ENCODE measurements around the gene AP1M2. TPM values are rescaled to one million over a fixed set of nuclear protein-coding genes. Genes with fewer than 3 reads are reported as not detected.

The AP1M2 gene
- total RNA-seq, 1 experiment from 2014 or later: 127 TPM

DNA sequence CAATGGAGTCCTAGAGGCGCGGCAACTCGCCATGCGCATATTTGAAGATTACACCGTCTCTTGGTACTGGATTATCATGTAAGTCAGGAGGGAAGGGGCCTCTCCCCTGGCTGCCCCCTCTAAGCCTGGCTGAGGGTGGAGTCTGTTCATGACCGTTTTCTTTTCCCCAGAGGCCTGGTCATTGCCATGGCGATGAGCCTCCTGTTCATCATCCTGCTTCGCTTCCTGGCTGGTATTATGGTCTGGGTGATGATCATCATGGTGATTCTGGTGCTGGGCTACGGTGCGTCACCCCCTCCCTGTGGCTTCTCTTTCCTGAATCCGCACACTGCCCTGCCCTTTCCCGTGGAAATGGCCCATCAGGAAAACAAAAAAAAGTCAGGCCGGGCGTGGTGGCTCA, 44.8 kb upstream of the AP1M2 start (continued):
- no peak for TF ChIP-seq ZNF425 (CRISPR knock-in tag; conservative IDR thresholded peaks at IDR 0.05)
- TF ChIP-seq, protein P1, sequence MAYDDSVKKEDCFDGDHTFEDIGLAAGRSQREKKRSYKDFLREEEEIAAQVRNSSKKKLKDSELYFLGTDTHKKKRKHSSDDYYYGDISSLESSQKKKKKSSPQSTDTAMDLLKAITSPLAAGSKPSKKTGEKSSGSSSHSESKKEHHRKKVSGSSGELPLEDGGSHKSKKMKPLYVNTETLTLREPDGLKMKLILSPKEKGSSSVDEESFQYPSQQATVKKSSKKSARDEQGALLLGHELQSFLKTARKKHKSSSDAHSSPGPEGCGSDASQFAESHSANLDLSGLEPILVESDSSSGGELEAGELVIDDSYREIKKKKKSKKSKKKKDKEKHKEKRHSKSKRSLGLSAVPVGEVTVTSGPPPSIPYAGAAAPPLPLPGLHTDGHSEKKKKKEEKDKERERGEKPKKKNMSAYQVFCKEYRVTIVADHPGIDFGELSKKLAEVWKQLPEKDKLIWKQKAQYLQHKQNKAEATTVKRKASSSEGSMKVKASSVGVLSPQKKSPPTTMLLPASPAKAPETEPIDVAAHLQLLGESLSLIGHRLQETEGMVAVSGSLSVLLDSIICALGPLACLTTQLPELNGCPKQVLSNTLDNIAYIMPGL (CRISPR knock-in tag; IDR thresholded peaks at IDR 0.05): no peak
- TF ChIP-seq MXD4 (CRISPR knock-in tag; IDR thresholded peaks at IDR 0.05; ENCODE audit: borderline replicate concordance): no peak
- TF ChIP-seq NR3C1 (CRISPR knock-in tag; conservative IDR thresholded peaks at IDR 0.05; ENCODE audit: low read depth): no peak
- TF ChIP-seq PRRX2 (CRISPR knock-in tag; IDR thresholded peaks at IDR 0.05): no peak
- TF ChIP-seq RELA (CRISPR knock-in tag; IDR thresholded peaks at IDR 0.05; ENCODE audit: borderline replicate concordance): no peak
- TF ChIP-seq, protein P2, sequence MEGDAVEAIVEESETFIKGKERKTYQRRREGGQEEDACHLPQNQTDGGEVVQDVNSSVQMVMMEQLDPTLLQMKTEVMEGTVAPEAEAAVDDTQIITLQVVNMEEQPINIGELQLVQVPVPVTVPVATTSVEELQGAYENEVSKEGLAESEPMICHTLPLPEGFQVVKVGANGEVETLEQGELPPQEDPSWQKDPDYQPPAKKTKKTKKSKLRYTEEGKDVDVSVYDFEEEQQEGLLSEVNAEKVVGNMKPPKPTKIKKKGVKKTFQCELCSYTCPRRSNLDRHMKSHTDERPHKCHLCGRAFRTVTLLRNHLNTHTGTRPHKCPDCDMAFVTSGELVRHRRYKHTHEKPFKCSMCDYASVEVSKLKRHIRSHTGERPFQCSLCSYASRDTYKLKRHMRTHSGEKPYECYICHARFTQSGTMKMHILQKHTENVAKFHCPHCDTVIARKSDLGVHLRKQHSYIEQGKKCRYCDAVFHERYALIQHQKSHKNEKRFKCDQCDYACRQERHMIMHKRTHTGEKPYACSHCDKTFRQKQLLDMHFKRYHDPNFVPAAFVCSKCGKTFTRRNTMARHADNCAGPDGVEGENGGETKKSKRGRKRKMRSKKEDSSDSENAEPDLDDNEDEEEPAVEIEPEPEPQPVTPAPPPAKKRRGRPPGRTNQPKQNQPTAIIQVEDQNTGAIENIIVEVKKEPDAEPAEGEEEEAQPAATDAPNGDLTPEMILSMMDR (IDR thresholded peaks at IDR 0.05): no peak
- TF ChIP-seq, protein P3, sequence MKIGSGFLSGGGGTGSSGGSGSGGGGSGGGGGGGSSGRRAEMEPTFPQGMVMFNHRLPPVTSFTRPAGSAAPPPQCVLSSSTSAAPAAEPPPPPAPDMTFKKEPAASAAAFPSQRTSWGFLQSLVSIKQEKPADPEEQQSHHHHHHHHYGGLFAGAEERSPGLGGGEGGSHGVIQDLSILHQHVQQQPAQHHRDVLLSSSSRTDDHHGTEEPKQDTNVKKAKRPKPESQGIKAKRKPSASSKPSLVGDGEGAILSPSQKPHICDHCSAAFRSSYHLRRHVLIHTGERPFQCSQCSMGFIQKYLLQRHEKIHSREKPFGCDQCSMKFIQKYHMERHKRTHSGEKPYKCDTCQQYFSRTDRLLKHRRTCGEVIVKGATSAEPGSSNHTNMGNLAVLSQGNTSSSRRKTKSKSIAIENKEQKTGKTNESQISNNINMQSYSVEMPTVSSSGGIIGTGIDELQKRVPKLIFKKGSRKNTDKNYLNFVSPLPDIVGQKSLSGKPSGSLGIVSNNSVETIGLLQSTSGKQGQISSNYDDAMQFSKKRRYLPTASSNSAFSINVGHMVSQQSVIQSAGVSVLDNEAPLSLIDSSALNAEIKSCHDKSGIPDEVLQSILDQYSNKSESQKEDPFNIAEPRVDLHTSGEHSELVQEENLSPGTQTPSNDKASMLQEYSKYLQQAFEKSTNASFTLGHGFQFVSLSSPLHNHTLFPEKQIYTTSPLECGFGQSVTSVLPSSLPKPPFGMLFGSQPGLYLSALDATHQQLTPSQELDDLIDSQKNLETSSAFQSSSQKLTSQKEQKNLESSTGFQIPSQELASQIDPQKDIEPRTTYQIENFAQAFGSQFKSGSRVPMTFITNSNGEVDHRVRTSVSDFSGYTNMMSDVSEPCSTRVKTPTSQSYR (CRISPR knock-in tag; IDR thresholded peaks at IDR 0.05): no peak
- no peak for TF ChIP-seq FOXJ3 (CRISPR knock-in tag; IDR thresholded peaks at IDR 0.05; ENCODE audit: borderline replicate concordance)
- TF ChIP-seq ZNF512 (CRISPR knock-in tag; IDR thresholded peaks at IDR 0.05; ENCODE audit: borderline replicate concordance): no peak

GRCh38 chr19:10625762-10626138, 38.6 kb upstream of the AP1M2 start:
- peak; percentile 19 for ATAC-seq
- POLR2A ChIA-PET: no interaction called here
- Mint-ChIP-seq H3K36me3 (peaks cover 13% of the 10 kb centered on the region), H3K9me3 (no peaks in the 10 kb centered on the region), H3K4me3 (peak overlapping the region; percentile 86), H3K4me1 (peaks cover 18% of the 10 kb centered on the region), H3K27ac (peak overlapping the region; percentile 95), H3K27me3 (ENCODE audit: low read depth) (no peaks in the 10 kb centered on the region)
- CTCF ChIA-PET: interaction anchor here (0.9 to 3.6 kb wide), 7 partner anchors 18 to 235 kb away, joined by 4 to 36 read pairs (median 5); no protein-coding TSS in a partner anchor
- DNase-seq (ENCODE audit: low spot score): no peak
- TF ChIP-seq, protein P4, sequence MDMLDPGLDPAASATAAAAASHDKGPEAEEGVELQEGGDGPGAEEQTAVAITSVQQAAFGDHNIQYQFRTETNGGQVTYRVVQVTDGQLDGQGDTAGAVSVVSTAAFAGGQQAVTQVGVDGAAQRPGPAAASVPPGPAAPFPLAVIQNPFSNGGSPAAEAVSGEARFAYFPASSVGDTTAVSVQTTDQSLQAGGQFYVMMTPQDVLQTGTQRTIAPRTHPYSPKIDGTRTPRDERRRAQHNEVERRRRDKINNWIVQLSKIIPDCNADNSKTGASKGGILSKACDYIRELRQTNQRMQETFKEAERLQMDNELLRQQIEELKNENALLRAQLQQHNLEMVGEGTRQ (CRISPR knock-in tag; IDR thresholded peaks at IDR 0.05): no peak
- TF ChIP-seq, protein P5, sequence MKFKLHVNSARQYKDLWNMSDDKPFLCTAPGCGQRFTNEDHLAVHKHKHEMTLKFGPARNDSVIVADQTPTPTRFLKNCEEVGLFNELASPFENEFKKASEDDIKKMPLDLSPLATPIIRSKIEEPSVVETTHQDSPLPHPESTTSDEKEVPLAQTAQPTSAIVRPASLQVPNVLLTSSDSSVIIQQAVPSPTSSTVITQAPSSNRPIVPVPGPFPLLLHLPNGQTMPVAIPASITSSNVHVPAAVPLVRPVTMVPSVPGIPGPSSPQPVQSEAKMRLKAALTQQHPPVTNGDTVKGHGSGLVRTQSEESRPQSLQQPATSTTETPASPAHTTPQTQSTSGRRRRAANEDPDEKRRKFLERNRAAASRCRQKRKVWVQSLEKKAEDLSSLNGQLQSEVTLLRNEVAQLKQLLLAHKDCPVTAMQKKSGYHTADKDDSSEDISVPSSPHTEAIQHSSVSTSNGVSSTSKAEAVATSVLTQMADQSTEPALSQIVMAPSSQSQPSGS (CRISPR knock-in tag; IDR thresholded peaks at IDR 0.05; ENCODE audit: borderline replicate concordance, low read depth): no peak
- no peak for TF ChIP-seq ZNF219 (CRISPR knock-in tag; IDR thresholded peaks at IDR 0.05; ENCODE audit: borderline replicate concordance)
- no peak for TF ChIP-seq FOXK1 (CRISPR knock-in tag; IDR thresholded peaks at IDR 0.05)
- TF ChIP-seq ZNF396 (CRISPR knock-in tag; IDR thresholded peaks at IDR 0.05; ENCODE audit: borderline replicate concordance): no peak
- no peak for TF ChIP-seq PRDM15 (CRISPR knock-in tag; IDR thresholded peaks at IDR 0.05)
- no peak for TF ChIP-seq FOXP4 (CRISPR knock-in tag; IDR thresholded peaks at IDR 0.05)

Measured in WTC11 (cell line).